Activated CD4-positive, alpha-beta T cell treated with anti-CD3 and anti-CD28 coated beads, Interleukin-2, amount 50 U/mL, for 16 hours (primary cell): ENCODE data around the gene RNF220.
"Not testable (repeated sequence)": the region's sequence is repeated elsewhere in the genome, so short reads cannot be mapped to it uniquely, and the experiment has no call there.

Source experiments
- DNase-seq: peaks from one replicate; pipeline ENCODE4 v3.0.0-alpha.2; 2020

RNF220 gene

DNA sequence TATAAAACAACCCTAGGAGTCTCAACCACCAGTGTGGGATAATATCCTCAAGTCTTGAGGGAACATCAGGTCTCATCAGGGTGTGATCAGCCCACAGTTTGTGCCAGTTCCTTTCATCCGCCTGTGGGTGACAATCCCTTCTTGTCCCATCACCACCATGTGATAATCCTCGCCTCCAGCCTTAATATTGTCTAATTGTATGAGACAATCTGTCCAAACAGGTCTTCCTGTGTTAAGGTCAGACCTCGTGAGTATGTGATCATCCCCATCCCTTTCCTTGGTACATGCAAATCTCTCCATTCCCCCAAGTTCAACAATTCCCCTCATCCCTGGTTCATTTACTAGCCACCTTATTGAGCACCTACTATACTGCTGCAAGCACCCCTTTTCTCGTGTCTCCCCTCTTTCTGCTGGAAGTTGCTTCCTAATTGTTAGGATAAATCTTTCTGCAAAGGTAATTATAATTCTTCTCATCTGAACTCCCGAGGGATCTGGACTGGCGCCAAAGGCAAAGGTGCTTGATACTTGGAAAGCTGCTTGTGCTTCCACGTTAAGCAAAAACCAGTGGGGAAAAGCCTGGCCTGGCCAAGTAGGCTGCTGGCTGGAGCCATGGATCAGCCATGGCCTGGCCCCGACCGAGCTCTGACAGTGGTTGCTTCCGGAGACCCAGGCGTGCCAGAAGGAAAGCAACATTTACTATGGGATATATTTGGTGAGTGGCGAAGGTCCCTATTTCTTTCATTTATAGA is 92.5 kb downstream of the RNF220 start:
- no peak for DNase-seq

DNA sequence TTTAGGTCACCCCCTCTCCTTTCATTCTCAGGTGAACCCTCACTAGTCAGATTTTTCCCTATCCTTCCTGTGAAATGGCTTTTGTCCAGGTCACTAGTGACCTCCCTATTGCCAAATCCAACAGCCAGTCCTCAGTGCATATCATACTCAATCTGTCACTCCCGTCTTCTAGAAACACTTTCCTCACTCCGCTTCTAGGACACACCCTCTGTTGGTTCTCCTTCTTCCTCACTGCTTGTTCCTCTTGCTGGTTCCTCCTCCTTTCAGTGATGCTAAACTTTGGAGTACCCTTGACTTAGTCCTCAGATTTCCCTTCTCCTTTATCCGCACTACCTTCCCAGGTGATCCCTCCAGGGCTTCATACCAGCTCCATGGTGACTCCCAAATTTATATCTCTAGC is 94.3 kb downstream of the RNF220 start:
- no peak for DNase-seq

DNA sequence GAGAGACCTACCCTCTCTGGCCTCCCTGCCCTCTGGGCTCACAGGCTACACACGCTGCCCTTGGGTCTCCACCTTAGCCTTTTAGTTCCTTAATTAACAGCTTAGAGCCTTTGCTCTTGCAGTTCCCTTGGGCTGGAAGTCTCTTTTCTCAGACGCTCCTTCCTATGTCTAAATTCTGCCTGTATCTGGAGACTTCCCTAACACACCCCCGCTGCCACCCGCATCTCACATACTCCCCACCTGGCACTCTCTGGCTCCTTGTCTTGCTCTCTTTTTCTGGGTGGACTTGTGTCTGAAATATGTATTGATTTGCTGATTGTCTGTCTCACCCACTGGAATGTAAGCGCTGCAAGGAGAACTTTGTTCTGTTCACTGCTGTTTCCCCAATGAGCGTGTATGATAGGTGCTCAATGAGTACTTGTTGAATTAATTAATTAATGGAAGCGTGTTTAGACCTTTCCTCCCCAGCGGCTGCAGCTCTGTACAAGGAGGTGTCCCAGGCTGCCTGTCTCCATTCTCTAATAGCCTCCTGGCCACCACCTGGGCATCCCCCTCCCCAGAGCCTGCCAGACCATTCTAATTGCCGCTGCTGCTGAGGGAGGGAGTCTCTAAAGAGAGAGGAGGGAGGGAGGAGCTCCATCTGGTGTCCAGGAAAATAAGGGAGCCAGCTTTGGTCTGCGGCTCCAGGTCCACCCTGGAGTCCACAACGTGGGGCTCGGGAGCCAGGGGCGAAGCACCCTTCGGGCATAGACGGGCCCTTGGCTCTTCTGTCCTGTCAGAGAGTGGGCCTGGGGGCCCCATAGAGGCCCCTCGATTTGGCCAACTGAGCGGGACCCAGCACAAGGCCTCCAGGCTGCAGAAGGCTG is 95.4 kb downstream of the RNF220 start:
- DNase-seq: no peak

DNA sequence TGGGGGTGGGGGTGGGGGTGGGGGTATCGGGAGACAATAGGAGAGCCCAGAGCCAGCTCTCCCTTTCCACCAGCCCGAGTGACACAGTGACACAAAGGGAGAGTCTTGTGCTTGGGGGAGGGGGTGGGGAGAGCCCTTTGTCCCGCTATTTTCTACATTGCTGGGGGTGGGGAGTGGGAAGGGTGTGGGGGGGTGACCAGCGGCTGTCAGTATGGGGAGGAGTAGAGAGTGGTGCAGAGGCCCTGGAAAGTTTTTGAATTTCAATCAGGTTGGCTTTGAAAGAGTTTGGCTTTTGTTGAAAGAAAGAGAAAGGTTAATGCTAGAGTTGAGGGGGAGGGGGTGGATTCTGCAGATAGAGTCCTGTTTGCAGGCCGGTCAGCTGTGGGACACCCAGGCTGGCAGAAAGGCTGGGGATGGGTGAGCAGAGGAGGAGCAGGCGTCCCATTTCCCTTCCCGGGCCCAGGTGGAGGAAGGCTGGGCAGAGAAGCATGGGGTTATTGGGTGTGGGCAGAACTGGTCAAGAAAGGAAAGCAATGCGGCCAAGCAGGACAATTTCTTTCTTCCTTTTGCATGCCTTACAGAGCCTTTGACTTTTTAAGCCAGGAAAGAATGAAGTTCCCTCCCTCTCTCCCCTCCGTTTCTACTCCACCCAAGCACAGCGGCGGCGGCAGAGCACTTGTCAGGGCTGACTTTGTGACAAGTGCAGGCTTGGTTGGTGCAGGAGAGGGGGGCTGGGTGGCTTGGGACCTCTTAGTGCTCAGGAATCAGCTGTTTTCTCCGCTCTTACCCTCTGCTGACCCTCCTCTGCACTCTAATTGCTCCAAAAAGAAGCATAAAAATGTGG is 96.2 kb downstream of the RNF220 start:
- no peak for DNase-seq

DNA sequence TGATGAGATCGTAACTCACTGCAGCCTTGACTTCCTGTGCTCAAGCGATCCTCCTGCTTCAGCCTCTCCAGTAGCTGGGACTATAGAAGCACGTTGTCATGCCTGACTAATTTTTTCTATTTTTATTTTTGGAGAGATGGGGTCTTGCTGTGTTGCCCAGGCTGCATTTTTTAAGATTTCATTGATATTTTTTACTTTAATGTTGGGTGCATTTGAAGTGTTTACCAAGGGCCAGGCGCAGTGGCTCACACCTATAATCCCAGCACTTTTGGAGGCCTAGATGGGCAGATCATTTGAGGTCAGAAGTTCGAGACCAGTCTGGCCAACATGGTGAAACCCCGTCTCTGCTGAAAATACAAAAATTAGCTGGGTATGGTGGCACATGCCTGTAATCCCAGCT is 97.8 kb downstream of the RNF220 start:
- not testable (repeated sequence) for DNase-seq

DNA sequence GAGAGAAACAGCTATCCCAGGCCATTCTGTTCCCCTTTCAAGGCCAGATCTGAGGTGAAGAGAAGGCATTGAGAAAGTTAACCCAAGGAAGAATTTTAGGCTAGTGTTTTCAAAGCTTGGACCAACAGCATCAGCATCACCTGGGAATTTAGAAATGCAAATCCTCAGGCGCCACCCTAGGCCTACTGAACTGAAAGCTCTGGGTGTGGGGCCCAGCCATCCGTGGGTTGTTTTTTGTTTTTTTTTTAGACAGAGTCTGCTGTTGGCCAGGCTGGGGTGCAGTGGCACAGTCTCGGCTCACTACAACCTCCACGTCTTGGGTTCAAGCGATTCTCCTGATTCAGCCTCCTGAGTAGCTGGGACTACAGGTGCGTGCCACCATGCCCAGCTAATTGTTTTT is 98.6 kb downstream of the RNF220 start:
- no peak for DNase-seq

DNA sequence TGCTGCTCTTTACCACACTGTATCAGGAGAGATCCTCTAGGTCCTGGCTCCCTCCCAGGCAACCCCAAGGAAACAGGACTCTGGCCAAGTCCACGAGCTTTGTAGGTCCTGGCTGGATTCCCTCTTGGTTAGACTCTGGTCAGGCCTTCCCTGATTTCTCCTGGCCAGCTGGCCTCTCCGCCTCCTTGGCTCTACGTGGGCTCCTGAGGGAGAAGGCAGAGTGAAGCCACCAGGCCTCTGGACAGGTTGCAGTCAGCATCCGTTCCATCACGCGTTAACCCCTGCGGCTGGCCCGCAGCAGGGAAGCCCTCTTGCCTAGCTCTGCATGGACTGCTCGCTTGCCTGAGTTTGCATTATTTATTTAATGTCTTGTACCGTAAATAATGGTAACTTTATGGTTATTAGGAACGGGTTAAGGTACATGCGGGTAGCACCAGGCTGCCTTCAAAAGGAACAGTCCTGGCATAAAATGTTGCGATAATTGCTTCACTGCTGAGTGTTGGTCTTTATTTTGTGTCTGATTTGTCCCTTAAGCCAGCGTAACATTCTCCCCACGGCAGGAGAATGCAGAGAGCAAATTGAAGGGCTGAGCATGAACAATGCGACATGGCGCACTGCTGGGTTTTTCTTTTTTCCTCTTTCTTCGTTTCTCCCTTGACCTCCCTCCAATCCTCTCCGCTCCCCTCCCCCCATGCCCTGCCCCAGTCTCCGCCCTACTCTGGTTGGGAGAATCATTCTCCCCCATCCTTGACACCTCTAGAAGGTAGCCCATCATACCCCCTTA is 100.3 kb downstream of the RNF220 start:
- no peak for DNase-seq

DNA sequence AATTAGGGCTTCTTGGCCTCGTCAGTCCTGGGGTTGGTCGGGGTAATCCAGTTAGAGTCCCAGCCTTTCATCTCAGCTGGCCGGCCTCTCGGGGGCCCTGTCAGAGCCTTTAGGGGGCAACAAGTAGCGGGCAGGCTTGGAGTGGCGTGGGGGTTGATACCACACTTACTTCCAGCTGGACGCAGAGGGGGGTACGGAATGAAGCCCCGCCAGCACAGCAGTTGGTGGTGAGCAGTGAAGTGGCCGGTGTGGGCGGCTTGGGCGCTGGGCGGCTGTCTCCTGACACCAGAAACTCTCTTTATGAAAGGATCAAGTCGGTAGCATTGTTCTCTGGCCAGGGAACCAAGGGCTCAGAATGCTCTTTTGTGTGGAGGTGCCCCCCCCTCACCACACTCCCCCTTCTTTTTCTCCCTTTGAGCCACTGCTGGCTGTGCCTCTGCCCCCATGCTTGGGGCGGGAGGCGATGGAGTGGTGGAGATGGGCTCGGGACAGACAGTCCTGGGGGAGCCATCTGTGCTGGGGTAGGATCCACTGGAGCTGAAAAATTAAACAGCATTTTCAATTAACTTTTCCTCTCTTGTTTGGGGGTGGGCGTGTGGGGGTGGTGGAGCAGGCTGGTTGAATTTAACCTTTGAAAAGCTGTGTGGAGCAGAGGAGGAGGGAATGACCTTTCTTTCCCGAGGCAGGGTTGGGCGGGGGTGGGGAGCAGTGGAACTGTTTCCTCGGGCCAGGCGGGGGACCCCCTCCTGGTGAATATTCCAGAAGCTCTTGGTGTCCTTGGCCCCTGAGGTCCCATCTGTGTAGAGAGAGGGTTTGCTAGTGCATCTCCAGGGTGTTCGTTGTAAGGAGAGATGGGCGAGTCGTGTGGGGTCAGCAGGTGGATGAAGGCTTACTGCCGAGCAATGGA is 102.7 kb downstream of the RNF220 start:
- no peak for DNase-seq

DNA sequence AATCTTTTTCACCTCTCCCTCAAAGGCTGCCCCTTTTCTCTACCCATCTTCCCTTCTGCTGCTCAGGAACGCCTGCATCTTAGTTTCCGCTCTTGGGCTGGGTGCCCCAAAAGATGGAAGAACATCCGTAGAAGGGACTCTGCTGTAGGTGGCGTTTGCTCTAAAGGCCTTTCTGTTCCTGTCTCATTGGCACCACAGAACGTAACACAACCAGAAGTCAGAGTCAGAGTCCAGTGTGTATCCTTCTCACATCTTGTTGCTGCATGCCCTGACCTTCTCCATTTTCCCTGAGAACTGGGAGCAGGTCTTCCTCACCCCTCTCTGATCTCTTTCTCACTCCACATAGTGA is 103.3 kb downstream of the RNF220 start:
- no peak for DNase-seq

DNA sequence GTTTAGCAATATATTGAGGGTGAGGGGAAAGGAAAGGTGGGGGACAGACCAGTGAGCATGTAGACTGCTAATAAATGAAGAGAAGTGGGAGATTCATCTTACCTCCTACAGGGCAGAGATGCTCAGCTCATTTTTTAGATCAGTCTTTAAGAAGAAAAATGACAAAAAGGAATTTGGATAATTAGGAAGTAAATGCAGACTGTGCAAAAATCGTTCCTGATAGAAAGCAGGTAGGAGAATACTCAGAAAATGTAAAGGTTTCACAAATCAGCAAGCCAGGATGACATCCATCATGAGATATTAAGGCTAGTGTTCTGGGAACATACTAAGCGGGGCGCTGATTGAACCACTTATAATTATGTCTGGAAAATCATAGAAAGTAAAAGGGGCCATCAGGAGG is 106.3 kb downstream of the RNF220 start:
- DNase-seq: no peak

DNA sequence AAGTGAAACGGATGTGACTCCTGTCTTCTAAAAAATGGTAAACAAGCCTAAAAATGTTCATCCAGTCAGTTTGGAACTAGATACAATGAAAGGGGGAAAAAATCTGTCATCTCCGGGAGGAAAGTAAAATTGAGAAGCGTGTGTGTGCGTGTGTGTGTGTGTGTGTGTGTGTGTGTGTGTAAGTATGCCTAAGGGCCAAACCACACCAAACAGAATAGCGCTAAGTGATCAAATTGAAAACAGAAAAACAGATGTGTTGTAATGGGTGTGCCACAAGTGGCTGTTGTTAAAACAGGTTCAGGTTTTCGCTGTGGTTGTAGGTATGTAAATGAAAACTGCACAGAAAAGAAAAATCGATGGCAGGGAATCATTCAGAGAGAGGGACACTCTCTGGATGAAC is 106.7 kb downstream of the RNF220 start:
- peak; percentile 40 for DNase-seq

DNA sequence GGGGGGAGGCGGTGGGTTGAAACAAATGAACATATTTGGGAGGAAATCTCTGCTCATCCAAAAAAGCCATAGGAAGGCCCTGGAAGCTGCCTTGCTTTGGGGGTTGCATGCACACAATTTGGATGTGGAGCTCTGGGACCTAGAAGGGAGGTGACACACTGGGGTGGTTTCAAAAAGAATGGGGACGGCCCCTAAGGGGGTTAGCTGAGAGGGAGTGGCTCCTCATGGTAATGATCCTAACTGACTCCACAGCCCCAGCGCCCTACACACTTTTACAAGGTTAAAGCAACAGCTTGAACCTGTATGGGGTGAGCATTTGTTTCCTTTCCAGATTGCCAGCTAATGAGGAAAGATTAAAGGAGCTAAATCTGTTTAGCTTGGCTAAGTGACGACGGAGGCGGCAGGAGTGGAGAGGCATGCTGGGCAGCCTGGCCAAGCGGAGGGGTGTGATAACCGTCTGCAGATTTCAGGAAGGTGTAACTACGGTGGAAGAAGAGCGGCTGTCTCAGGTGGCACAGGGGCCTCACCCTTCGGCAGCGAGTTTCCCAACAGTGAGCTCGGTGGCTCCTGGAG is 107.3 kb downstream of the RNF220 start:
- DNase-seq: no peak

DNA sequence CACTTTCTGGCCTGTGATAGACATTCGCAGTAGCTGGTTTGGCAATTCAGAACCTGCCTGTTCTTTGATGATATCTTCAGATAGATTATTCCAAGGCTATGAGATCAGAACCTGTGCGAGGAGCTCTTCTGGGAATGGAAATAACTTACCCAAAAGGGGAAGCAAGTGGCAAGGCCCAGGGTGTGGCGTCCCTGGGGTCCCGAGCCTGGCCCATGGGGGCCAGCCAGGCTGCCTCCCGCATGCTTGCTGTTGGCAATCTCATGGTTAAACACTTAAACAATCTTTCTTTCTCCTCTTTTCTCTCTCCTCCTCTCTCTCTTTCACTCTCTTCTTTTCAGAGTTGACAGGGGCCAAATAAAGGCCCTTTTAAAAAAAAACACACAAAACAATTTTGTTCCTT is 108.1 kb downstream of the RNF220 start:
- DNase-seq: no peak

DNA sequence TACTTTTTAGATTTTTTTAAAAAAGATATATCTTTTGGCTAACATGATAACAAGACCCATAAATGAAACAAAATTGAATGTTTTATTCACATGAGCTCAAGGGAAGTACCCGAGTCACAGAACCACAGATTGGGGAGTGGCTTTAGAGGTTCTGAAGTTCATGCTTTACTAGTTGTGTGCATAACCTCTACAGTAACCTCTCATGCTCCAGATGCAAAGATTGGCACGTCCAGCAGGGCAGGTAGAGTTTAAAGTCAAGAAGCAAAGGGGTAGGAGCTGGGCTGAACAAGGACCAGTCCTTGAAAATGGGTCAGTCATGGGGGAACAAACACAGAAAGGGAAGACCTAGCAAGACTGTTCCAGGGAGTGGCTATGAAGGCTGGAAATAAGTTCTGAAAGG is 109.6 kb downstream of the RNF220 start:
- no peak for DNase-seq

DNA sequence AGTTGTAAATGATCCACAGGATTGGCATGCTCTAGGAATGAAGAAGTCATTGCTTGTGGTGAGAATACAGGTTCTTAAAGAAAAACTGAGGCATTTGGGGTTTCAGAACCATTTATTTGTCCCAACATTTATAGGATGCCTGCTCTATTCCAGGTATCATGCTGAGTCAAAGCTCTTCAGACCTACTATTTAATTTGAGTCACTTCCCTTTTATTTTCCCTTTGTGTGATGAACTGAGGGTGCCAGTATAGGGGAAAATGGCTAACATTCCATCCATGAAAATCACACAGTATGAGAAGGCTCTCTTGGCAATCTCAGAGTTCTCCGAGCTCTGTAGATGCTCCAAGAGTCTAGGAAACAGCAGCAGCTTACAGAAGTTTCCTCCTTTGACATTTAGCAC is 110.4 kb downstream of the RNF220 start:
- no peak for DNase-seq

DNA sequence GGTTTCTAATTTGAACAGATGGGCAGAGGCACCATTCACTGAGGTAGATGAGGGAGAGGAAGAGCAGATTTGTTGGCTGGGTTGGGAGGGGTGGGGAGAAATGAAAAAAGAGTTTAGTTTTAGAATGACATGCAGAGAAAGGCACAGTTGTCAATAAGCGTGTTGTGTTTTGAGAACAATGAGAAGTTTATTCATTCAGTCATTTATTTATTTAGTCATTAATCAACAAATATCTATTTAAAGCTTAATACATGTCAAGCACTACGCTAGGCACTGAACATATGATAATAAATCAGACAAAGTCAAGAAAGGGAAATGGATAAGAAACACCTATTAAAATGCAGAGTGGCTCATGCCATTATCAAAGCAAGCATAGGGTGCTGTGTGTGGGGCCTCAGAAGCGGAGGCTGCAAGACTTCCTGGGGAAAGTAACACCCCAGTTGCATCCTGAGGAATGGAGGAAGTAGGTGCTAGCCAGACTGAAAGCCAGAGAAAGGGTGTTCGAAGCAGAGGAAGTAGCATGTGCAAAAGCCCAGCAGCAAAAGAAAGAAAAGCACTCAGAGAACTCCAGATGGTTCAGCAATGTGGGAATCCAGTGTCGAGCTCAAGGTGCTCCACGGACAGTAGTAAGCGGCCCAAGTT is 114.1 kb downstream of the RNF220 start:
- no peak for DNase-seq

DNA sequence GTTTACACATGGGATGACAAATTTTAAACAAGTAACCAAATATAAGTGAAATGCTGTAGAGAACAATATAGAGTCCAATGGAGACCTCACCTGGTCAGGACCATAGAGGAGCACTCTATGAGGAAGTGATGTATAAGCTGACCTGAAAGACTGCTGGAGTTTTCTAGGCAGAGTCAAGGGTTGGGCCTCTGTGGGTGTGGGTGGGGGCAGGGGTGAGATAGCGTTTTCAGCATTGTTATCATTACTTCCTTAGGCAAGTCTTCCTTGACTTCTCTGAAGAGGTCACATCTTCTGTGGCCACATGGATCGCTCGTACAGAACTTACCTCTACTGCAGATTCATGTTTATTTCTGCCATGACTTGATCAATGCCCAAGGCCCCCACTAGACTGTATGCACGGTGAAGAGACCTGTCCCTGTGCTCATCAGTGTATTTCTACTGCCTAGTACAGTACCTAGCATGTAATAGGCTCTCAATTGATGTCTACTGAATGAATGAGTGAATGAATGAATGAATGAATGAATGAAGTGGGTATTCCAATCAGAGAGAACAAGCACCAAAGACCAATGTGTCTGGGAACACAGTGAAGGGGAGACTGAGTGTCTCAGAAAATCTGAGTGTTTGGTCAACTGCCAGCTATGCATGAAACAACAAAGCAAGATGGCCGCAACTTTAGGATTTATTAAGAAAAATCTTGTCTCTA is 116.5 kb downstream of the RNF220 start:
- DNase-seq: no peak

DNA sequence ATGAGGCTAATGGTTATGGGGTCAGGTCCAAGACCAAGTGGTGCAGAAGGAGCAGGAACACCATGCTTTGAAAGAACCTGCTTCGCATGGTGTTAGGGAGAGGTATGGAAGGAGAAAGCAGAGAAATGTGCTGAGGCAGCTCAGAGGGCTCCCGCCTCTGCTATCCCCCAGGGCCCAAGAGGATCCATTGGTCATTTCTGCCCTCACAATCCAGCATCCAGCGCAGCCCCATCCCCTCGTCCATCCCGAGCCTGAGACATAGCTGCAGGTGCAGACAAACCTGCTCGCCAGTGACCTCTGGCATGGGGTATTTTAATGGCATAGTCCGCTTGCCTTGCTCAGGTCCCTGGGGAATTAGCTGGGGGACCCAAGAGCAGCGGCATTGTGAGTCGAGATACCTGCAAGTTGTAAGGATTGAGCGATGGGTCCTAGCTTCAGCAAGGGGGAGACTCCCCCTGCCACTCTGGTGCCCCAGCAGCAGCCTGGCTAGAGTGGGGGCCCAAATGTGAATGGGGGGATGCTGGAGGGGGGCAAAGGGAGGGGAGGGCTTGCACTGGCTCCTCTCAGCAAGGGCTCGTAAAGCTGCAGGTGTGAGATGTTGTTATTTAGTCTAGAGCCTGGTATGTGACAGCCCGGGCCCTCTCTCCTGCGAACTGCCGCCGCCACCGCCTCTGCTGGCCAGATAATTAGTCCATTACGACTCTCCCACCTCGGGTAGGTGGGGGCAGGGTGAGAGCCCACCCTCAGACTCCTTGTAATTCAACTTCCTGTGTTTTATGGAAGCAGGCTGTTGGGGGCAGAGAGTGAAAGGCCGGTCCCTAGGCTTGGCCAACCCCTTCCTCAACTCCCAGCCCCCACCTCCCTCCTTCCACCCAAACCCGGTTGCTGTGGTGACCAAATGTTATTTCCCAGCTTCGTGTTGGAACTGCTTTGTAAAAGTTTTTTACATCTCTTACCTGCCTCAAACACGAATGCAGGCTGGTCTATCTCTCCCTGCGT is 118.8 kb downstream of the RNF220 start:
- DNase-seq: no peak
